DMS53 treated with DMSO at 0.1 percent for 48 hours (cell line): ENCODE measurements around the gene RNASE8.
"Not testable (repeated sequence)": the region's sequence is repeated elsewhere in the genome, so short reads cannot be mapped to it uniquely, and the experiment has no call there.

Experiments
- DNase-seq: peaks from one replicate; lab custom pipeline; 2025; ENCODE audit not compliant: unreplicated experiment; lab: John Stamatoyannopoulos, UW

The RNASE8 gene, protein sequence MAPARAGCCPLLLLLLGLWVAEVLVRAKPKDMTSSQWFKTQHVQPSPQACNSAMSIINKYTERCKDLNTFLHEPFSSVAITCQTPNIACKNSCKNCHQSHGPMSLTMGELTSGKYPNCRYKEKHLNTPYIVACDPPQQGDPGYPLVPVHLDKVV

DNA sequence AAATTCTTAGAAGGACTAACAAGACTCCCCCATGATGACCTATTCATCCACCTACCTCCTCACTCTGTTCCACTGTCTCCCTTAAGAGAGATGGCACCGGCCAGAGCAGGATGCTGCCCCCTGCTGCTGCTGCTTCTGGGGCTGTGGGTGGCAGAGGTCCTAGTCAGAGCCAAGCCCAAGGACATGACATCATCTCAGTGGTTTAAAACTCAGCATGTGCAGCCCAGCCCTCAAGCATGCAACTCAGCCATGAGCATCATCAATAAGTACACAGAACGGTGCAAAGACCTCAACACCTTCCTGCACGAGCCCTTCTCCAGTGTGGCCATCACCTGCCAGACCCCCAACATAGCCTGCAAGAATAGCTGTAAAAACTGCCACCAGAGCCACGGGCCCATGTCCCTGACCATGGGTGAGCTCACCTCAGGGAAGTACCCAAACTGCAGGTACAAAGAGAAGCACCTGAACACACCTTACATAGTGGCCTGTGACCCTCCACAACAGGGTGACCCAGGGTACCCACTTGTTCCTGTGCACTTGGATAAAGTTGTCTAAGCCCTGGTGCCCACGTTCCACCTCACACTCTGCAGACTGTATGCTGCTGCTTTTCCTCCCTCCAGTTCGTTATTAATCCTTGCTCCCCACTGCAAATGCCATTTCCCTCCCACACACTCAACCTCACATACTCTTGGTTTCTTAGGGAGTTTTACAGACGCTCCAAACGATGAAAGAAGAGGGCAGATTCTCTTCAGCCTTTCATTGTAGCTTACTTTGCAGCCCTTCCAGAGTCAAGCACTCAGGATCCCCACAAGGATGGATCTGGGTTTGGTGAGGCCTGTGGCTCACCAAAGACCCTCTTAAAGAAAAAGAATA, at the start of gene RNASE8:
Gene RNASE8, plus strand, starts transcription at position 20 of the 873 bp plus-strand sequence. Its CDS starts 71 bp downstream, at position 91.
- DNase-seq: no peak

DNA sequence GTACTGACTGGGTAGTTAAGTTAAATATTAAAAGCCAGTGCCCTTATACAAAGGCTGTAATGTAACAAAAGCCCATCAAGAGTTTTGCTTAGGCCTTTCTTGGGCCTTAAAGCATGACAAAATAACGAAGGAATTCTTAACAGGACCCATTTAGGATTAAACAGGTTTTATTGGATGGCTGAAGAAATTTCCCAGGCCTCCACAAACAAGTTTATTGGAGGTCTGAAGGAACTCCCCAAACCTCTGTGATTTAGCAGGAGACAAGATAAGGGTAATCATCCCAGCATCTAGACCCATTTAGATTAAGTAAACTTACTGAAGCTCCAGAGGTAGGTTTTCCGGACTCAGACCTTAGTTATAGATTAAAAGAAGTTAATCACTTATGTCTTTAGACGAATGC, 47.9 kb upstream of the RNASE8 start:
- DNase-seq: not testable (repeated sequence)

DNA sequence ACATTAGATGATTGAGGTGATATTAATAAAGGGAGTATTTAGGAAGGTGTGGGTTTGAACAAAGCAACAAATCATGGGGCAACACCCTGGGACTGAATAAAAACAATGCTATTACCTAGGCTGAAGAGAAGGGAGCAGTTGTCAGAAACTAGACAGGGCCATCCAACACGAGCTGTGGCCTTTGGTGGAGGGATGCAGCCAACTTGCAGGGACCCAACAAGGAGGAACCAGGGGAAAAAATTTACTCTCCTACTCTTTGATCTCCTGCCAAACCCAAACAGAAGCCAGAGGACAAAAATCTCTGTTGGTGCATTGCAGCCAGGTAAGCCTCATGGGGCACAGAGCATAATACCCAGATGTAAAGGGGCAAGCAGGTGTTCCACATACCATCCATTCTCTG, 46.5 kb upstream of the RNASE8 start:
- no peak for DNase-seq

DNA sequence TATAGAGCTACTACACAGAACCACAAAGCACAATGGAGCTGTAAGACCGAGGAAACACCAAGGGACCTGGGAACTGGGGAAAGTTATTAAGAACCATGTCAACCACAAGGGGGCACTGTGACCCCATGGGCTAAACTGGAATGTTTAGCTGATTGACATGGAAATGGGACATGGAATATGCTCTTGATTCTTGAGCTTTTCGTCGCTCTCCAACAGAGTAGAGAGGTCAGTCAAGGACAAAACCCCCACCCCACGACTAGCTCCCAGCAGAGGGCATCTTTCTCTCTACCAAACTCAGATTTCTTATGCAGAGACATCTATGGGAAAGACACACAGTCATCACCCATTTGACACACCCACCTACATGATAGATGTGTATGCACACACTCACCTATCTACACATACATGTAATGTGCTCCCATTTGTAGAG, 42.8 kb upstream of the RNASE8 start:
- DNase-seq: peak; percentile 35

DNA sequence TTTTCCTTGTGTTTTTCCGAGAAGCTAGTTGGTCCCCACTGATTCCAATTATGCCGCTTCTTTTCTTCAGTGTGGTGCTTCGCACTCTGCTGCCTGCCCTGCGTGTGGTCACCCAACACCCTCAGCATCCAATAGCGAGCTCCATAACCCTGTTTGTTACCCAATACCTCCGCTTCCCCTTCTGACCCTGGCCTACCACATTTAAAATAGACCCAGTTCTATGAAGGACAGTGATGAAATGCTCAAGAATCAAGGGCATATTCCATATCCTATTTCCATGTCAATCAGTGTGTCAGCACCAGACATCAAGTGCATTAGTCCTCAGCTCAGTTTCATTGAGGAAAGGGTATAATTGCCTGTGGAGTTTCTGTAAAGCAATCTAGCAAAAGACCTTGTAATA, 42.3 kb upstream of the RNASE8 start:
- DNase-seq: no peak

DNA sequence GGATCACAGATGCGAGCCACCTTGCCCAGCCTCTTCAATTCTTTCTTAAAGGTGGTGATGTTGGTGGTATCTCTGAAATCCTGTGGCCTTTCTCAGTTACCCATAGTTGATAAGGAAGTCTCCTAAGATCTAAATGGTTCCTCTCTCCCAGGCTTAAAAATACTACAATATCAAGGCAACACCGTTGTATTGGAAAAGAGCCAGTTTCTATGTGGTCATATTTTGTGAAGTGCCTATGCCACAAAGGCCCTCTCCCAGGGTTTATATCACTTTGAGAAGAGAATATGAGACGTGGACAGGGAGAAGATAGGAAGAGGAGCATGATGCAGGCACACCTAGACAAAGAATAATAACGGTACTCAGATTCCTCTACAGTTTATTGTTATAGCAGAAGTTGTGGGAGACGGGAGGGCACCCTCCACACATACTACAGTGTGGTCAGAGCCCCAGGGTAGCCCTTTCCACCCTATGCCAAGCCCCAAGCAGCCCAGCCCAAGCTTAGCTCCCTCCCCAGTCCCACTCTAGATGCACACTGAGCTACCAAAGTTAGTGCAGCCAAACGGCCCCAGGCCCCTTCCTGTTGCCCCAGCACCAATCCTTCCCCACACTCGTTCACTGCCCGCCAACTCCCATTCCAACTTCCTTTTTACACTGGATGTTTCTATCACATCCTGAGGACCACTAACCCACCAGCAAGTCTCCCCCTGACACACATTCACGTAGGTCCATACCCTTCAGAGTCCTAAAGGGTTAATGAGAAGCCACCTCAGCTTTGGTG, 41.0 kb upstream of the RNASE8 start:
- no peak for DNase-seq

DNA sequence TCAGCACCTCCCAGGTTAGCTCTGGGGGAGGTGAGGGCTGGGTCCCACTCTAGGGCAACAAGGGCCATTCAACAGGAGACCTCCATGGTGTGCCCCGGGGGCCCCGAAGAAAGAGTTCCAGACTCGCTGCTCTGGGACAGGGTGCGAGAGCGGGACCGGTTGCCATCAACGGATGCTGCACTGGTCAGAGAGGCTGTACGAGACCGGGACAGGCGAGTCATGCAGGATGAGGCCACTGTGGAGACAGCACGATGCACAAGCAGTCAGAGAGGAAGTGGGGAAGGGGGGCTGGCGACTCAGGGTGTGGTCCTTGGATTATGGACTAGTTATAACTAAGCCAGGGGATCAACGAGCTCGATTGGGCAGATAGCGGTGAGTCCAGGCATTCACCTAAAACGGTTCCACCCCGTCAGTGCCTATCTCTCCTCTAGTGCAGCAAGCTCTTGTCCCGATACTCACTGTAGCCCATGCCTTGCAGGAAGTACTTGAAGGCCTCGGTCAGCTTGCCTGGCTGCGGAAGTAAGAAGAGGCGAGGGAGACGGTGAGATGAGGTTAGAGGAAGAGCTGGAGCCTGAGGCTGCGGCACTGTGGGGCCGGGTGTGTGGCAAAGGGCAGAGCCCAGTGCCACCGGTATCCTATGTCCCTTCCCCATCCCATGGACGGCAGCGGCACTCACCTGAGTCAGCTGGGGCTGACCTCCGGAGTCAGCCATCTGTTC, 39.9 kb upstream of the RNASE8 start:
- no peak for DNase-seq

DNA sequence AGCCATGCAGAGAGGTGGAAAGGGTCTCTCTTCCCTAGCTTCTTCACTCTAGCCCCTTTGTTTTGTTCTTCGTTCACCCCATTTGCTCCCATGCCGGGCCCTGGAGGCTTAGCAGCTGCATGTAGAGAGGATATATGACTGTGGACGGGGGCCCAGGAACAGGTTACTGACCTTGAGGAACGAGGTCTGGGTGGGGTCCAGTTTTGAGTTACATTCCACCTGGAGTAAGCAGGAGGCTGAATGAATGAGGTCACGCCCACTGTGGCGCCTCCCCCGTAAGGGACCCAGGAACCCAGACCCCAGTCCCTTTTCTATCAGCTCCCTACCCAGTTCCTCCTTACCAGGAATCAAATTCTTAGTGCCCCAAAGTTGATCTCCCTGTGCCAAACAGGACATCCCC, 39.3 kb upstream of the RNASE8 start:
- no peak for DNase-seq

DNA sequence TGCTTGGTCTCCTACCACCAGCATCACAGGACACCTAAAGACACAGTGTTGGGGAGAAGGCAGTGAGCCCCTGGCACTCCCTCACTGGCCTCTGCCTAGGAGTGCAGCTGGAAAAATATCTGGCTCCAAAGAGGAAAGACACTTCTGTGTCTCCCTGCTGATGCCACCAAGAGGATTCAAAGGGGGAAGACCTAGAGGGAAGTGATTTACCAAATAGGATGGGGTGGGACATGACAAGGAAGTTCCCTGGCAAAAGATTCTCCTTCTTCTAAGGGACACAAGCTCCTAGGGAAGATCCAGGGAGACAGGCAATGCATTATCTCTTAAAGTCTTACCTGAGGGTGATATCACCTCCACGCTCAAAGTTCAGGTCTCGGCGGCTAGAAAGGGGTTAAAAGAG, 38.8 kb upstream of the RNASE8 start:
- DNase-seq: no peak

DNA sequence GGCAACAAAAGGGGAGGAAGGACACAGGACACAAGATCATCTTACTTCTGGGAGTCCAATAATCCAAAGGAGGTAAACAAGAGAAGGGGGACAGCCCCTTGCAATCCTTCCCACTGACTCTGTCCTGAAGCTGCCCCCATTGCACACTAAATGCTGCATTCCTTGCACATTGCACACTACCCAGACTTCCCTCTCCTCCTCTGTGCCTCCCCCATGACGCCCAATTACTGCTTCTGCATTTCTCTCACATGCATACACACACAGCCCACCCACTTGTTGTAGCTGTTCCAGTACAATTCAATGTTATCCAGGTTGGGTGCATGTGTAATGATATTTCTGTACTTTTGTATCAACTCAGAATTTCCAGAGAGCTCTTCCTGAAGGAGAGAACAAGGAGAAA, 38.3 kb upstream of the RNASE8 start:
- no peak for DNase-seq

DNA sequence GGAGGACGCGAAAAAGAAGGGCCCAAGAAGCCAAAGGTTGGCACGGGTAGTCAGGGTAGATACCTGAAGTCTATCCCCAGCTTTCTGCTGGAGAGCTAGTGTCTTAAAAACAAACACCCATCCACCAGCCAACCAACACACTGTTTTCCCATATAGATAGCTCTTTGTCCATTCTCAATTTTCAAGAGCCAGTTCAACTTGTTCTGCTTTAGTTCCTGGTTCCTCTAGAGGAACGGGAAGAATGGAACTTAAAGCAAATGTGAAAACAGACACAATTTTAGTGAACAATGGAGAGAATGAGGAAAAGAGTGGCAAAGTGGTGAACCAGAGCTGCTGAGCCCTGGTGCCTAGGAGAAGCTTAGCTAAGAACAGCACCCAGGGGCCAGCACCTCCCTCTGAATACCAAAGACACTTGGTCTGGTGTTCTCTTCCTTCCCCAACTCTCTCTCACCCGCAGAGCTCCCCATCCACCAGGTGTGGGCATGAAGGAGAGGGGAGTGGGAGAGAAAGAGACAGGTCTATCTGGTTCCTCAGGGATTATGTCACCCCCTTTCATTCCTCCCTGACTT, 36.6 kb upstream of the RNASE8 start:
- DNase-seq: no peak

DNA sequence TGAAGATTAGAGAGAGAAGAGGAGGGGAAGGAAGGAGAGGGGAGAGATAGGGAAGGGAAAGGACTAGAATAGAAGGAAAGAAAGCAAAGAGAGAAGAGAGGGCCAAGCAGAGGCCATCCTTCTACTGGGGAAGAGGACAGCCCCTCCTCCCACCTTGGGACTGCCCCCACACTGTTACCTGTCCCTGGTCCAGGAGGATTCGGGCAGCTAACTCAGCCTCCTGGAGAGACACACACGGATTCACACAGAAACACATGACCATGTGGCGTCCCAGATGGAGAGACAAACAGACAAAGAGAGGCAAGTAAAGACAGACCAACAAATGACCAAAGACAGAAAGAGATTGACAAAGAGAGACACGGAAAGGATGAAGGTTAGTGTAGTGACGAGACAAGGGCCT, 34.9 kb upstream of the RNASE8 start:
- DNase-seq: no peak

DNA sequence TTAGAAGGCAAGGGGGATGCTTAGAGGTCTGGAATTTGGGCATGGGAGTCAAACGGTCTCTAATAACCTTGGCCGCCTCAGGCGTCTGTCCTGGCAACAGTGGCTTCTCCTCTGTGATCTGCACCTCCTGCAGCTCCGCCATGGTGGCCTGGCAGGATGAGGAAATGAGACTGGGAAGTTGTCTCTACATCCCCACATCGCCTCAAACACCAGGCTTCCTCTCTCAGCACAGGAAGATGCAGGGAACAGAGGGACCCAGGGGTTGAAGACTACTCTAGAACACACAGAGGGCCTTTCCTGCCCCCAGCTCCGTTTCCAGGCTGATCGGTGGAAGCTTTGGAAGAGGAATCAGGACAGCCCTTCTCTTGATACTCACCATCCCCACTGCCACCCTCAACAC, 34.4 kb upstream of the RNASE8 start:
- DNase-seq: no peak

DNA sequence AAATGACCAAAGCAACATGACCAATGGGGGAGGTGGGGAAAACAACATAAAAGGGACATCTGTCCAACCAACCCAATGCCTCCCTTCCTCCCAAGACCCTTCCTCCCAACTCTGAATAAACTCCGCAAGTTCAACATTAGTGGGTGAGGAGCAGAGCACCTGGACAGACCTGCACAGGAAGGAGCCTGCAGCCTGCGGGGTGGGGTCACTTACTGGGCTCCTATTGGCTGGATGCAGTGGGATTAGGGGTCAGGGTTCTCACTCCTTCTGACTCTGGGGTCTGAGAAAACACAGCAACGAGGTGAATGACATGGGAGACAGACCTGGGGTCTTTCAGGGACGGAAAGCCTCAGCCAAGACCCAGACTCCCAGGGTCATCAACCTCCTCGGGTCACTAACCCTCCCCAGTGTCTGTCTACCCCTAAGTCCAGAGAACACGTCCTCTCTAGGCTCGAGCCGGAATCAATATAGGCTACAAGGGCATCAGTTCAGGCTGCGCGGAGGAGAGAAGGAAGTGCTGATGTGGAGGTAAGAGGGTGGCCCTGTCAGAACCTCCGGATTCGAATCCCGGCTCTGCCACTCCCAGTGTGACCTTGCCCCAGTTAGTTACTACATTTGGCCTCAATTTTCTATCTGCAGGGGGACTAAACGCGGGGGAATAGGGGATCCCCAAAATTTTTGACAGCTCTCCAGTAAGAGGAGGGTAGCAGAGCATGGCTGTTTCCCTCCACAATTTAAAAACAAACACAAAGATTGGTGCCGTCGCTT, 33.6 kb upstream of the RNASE8 start:
- no peak for DNase-seq

DNA sequence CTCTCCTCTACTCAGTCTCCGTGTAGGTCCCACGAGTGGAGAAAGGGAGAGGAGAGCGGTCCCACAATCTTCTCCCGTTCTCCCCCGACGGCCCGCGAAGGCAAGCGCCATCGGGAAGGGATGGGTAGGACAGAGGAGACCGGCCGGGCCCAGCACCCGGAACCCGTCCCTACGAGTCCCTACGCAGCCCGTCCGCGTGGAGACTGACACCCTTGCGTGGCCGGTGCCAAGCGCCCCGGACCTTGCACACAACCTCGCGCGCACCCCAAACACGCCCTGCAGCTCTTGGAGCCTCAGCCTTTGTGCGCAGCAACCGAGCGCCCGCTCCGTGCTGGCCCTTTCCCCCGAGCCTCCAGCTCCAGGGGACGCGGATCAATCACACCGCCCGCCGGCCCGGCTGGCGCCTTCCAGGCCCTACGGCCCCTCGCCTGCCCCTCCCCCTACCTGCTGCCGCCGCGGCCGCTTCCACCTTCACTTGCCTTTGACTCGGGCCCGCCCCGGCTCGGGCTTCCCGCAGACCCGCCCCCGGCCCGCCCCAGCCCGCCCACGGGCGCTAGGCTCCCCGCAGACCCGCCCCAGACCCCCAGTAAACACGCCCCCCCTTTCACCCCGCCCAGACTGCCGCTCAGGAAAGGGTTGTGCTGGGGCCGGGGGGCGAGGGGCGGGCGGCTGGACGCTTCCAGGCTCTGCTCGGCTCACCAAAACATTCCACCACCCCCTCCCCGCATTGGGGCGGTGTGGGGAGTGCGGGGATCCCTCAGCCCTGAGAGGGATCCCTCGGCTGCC, 32.8 kb upstream of the RNASE8 start, which contains the start of gene NDRG2:
Gene NDRG2, minus strand, starts transcription at position 477 of the 786 bp plus-strand sequence. CDS start 1,746 bp downstream, outside the sequence.
- peak; percentile 10 for DNase-seq

DNA sequence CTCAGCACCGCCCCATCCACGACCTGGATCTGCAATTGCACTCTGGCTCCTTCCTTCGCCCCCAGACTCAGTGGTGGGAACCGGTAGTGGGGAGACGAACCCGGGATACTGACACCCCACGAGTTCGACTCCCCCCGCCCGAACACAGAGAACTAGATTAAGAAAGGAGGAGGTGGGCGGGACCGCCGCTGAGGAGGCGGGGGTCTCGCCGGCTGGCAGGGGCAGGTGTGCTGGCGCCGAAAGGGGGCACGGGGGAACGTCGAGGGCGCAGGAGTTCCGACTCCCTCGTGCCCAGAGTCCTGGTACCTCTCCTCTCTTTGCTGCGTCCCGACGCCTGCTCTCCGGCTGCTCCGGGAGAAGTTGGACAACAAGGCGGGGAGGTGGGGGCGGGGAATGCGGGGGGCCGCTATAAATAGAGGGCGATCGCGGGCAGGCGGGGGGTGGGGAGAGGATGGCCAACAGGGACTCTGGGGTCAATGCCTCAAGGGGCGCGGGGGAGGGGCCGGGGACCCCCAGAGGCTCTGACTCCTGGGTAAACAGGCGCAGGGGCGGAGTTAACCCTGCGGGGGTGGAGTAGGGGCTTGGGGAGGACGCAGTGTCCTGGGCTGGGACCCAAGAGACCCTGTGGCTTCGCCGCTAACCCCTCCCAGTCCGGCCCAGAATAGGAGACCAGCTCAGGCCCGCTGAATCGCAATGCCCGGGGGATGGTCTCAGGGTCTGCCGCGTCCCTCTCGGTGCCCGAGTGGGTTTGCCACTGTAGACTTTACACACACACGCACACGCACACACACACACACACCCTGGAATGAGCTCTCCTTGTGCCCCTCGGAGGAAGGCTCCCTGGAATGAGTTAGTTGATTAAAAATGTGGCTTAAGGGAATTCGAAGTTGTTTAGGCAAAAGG, 32.0 kb upstream of the RNASE8 start:
- no peak for DNase-seq

DNA sequence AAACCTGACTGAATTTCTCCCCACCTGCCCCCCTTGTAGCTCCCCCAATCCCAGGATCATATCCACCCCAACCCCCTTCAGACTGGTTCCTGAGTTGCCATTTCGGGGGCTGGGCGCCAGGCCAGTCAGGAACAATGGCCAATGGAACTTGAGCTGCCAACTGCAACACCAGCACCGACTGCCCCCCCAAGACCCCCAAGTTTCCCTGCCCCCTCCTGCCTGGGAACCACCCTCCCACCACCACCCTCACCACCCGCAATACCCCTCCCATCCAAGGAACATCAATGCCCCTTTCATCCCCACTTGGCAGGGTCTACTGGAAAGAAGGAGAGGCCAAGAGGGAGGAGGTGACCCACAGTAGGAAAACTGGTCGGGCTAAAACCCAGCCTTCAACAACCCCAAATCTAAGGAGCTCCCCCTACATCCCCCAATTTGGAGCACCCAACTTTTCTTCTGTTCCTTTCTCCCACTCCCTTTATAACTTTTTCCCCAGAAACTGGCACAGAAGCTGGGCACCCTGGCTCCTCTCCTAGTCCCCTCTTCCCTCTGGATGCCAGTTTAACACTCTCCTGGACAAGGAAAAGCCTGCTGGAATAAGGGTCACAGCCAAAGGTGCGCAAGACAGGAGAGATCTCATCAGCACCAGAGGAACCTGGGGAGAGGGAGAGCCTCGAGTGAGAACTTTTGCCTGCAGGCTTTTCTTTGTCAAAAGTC, 31.2 kb upstream of the RNASE8 start:
- no peak for DNase-seq

DNA sequence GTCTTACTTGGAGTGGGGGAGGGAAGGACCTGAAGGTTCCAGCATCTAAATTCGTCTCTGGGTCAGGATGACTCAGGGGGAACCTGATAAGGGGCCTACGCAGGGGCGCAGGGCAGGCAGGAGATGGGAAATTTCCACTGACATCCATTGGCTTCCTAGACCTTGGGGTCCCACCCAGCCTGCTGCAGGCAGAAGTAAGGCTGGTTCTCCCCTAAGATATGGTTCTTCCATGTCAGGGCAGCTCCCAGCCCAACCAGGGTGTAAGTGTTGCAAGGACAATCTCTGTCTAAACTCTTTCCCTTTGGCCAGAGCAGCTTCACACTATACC, 30.7 kb upstream of the RNASE8 start:
- DNase-seq: no peak
